G401 (cell line): ENCODE results near the gene MB21D2. TPM values are rescaled to one million over a fixed set of nuclear protein-coding genes. Genes with fewer than 3 reads are reported as not detected.
"Not testable (repeated sequence)": the region's sequence is repeated elsewhere in the genome, so short reads cannot be mapped to it uniquely, and the experiment has no call there.

Experiments
- DNase-seq: peaks from one replicate; pipeline ENCODE4 v3.0.0-alpha.2; 2015; ENCODE audit warnings: low spot score
- in situ Hi-C: cut with HindIII; loops from 2 replicates; pipeline ENCODE4 v1.10.0; 2016; ENCODE audit warnings: low sequenced_read_pairs, mixed read lengths
- total RNA-seq: library from RNA; depleted of rRNA; stranded (reverse); fragments of >200 nt; shearing (Covaris generic); gene quantifications from 2 replicates; pipeline ENCODE4 v1.2.3, GENCODE V29; 2014

Gene MB21D2
- total RNA-seq, 1 experiment from 2014 or later, result 0.71 TPM

DNA sequence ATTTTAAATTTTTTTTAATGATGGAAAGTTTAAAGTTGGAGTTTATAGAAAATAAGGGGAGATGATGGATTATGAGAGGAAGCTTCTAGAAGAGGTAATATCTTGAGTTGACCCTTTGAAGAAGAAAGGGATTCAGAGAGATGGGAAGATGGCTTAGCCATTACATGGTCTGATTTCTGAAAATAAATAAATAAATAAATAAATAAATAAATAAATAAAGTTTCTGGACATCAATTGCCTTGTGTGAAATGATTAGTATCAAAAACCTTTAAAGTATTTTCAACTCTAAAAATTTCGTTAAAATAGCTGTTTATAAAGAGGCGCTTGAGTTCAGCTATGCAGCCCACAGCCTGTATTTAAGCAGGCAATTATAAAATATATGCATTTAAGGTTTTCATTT lies 93.3 kb downstream of the MB21D2 start:
- in situ Hi-C loops, result no loop called here
- no peak for DNase-seq

DNA sequence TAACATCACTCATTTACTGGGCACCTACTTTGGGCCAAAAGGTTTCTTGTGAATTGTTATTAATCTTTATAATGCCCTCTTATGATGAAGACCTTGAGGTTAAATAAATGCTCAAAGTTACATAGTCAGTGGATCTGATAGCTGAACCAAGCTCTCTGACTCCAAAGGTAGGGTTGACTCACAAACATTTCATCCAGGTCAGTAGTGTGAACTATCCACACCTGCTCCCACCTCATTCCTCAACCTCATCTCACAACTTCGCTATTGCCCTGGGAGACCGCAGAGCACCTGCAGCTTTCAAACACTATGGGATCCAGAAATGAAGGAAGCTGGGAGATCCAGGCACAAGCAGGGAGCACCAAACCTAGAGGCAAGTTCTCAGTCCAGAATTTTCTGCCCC lies 96.5 kb downstream of the MB21D2 start:
- in situ Hi-C loops, result no loop called here
- DNase-seq, result no peak

DNA sequence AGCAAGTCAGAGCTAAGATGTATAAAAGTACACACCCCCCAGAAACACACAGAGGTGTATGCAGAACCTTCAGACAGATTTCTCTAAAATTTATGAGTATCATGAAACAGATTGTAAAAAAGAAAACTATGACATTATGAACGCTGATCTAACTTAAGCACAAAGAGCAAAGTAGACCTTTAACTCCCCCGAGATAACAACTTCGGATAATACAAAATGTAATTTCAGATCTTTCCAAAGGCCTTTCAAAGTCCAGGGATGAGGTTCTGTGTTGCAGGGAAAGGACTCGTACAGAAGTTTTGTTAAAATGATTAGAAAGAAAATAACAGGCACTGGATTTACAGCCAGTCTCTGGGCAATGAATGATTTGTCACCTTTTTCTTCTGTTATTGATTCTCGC lies 97.5 kb downstream of the MB21D2 start:
- DNase-seq, result no peak
- in situ Hi-C loops, result no loop called here

DNA sequence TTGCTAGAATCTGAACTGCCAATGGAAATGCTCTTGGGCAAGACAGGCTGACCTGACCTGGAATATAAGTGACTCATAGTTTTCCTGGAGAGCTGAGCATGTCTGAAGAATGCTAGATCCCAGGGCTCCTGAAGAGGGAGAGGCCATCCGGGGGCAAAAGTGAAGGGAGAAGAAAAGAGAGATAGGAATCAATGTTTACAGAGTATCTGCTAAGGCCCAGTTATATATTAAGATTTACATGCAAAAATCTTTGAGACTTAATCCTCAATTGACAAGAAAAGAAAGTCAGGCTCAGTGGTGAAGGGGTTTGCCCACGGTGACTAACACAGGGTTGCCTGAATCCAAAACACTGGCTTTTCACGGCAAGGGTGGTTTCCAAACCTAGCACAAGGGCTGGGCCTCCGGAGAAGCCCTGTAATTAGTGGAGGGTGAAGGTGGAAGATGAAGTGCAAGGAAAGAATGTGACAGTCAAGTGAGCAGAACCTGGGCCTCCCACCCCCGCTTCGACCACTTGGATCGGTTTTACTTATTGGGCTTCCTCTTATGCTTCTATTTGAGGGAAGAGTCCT lies 98.6 kb downstream of the MB21D2 start:
- in situ Hi-C loops, result no loop called here
- no peak for DNase-seq

DNA sequence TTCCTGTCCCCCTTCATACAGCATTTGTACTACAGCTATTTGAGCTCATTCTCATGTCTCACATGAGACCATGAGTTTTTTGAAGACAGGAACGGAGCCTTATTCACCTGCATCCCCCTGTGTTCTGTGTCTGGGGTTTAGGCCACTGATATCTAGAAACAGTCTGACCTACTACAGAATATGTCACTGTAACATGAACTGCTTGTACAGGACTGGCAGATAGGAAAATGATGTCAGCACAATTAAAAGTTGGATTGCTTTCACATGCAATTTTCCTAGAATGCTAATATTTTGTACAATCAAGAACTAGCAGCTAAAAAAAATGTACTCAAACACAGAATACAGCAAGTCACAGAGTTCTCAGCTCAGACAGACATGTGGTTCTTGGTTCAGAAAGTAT lies 99.5 kb downstream of the MB21D2 start:
- no peak for DNase-seq
- in situ Hi-C loops, result no loop called here

DNA sequence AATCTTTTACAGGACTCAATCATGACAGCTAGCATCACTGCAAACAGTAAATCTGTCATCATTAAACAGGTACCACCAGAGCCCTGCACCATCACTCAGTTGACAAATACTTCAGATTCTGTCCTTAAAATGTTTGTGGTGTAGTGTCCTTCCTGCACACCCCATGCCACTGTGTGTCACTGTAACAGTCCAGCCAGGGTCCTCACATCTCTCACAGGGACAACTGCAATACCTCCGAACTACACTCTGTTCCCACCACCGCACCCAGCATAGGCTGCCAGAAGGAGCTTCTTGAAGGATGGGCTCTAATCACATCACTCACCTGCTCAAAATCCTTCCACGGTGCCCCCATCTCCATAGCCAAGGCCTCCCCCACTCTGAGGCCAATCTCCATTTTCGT lies 100.2 kb downstream of the MB21D2 start:
- in situ Hi-C loops, result no loop called here
- DNase-seq, result no peak

DNA sequence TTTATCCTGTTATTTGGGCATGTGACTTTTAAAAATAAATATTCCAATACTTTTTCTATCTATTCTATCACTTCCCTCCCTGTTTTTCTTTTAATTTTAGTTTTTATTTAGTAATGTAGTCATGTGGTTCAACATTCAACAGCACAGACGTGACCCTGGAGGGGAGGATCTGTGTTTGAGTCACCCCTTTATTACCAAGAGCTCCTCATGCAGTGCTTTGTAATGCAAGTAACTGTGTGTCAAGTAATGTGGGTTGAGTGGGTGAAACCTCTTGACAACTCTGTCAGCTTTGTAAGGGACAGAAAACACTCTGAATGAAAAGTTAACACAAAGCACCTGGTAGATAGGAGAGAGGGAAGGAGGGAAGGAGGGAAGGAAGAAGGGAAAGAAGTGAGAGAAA lies 100.6 kb downstream of the MB21D2 start:
- in situ Hi-C loops, result no loop called here

DNA sequence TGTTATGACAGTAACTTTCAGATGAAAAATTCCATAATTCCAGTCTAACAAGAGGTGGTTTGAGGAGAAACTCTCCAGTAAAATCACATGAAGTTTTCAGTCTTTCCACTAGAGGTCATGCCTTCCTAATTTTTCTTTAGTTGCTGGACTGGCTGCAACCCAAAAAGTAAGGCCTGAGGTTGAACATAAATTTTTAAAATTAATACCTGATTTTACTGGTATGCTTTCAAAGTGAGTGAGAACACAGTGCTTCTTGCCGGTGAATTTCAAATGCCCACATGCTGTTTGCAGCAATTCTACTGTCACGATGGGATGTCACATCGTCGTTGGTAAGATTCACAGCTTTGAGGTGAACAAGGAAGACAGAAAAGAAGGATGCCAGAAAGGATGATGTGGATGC lies 101.3 kb downstream of the MB21D2 start:
- peak; percentile 72 for DNase-seq
- in situ Hi-C loops, result no loop called here

More for the DNA sequence above, 100.6 kb downstream of the MB21D2 start:
- no peak for DNase-seq

DNA sequence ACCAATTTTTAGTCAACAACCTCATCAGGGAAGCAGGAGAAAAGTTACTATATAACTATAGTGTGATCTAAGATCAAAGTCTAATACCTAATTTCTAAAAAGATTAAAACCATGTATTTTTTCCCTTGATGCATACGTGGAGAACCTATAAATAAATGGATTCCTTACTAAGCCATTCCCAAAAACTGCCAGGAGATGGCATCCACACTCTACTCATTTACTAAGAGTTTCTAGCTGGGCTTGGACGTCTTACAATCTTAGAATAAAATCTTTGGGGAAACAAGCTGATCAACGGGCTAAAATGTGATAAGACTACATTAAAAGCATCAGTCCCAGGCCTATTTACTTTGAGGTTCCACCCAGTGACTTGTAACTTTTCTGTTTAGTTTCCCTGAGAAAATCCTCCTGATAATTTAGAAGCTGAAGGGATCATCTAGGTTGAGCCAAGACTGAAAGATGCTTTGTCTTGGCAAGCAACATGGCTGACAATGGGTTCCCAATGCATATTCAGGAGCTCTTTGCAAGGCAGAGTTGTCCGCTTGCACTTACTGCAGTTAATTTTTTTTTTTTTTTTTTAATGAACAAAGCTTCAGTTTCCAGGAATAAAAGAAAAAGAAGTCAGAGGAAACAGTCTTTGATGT lies 104.8 kb downstream of the MB21D2 start:
- in situ Hi-C loops, result no loop called here
- peak; percentile 77 for DNase-seq

DNA sequence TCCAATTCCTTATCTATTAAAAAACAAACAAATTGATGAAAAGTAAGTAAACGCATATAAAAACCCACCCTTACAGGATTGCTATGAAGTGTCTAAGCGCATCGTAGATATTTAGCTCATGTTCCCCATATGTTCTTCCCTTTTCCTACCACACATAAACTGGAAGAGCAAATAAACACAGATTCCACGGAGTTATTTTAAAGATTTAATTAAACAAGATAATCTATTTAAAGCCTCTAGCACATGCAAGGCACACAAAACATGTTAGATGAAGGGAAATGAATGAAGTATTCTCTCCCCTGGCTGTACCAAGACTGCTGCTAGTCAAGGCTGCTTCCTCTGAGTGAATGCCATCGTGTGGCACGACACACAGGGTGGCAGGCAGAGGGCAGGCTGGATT lies 111.9 kb downstream of the MB21D2 start:
- in situ Hi-C loops, result no loop called here
- no peak for DNase-seq

DNA sequence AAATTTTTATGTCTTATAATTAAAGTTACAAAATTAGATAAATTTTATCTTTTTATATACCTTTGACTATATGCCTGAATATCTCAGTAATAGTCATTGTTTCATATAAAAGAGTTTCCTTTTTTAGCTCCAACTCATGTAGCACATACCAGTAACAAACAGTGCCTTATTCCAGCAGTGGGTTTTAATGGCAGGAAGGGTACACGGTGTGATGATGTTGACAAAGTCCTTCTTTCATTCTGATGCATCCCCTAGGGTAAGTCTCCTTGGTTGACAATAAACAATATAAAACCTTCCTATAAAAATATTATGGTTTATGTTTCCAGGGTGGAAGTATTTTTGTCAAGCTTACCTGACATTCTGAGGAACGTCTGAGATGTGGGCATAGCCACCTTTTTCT lies 113.2 kb downstream of the MB21D2 start:
- in situ Hi-C loops, result no loop called here
- no peak for DNase-seq

DNA sequence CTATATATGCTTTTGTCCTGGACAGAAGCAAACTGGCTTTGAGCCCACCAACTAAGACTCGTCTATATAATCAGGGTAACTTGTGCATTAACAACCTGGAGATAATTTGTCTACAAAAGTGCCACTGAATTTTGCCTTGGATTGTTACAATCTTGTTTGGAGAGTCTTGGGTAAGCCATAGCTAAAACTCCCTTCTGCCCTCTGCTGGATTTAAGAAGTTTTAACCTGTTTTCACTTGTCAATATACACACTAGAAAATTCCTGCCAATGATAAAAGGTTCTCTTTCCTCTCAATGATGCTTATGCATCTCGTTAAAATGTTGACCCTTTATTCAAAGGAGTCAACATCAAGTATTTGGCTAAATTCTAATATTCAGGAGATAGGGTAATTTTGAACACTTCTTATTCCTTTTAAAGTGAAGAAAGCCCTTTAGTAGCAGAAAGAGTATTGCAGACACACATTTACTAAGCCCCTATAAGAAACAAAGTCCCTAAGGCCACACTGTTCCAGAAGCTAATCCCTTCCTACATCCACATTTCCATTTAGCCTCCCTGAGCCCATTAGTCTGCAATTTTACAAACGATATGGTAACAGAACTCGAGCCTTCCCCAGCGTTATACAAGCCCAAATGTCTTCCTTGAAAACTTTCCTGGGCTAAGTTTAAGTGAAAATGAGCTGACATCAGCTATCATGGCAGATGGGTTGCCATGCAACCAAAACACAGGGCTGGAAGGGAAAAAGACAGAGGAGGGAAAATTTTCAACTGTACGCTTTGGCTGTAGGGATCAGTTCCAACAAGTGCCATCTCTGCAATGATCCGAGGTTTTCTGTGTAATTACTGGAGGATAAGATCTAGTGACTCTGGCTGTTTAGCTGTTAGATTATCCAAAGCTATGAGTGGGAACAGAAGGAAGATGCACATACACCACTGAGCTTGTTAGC lies 114.4 kb downstream of the MB21D2 start:
- in situ Hi-C loops, result no loop called here
- peak; percentile 71 for DNase-seq

DNA sequence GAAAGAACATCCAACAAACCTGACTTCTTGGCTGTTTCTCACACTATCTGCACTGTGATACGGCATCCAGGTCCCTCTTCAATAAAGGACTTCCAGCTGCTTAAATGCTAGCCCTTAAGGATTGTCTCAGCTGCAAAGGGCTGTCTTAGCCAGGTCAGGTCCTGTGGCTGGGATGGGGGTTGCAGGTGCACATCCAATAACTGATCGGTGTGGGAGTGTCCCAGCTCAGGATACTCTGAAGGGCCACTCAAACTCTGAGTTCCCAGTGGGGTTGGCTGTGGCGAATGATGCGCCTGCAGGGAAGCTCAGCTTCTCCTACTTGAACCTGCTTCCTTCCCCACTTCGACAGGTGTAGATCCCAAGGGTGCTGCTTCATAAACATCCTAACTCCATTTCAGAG lies 115.7 kb downstream of the MB21D2 start:
- no peak for DNase-seq
- in situ Hi-C loops, result no loop called here

DNA sequence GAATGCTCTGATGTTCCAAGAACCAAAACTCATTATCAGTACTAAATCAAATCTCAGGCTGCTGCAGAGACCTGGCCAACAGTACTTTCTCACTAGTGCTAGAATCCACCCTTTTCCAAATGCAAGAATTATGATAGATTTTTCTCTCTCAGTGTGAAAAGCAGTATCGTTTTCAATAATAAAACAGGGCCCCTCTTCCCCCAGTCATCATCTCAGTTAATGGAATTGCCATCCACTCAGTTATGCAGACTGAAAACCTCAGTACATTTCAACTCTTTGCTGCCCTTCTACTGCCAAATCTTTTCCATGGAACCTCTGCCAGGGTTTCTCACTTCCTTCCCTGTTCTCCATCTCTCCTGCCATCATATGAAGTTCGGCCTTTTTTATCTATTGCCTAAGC lies 117.9 kb downstream of the MB21D2 start:
- DNase-seq, result no peak
- in situ Hi-C loops, result loop anchor here (25.0 kb wide), 1 partner anchor 237 kb away; no protein-coding TSS in a partner anchor

DNA sequence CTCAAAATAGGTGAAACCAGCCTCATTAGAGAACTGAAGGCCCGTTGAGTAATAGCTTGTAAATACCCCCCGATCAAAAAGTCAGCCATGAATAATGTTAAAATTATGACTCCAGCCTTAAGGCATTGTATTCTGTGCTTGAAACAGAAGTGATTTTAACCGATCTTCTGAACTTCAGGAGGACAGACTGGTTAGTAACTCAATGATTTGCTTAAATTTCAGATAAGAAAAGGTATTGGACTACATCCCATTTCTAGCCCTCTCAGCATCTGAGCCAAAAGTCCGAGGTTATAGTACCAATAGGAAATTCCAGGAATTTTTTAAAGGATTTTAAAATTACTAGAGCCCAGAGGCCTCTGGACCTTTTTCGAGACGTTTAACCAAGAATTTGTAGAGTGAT lies 122.6 kb downstream of the MB21D2 start:
- in situ Hi-C loops, result loop anchor here (25.0 kb wide), 1 partner anchor 233 kb away; no protein-coding TSS in a partner anchor
- DNase-seq, result no peak

DNA sequence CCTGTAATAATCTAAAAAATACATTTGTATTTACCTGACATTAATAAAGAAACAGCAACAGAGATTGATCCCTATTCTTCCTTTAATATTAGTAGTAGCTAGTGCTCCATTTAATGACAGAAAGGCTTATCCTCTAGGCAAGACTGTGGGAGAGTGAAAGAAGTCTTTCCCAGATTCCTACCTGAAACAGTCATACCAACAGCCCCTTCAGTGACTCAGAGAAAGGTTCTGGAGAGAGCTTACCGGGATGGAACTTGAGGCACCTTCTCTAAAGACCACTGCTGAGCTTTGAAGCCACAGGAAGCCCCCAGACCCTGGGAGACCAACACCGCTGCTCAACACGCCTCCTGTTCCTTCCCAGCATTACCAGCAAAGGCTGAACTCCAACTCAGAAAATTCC lies 123.4 kb downstream of the MB21D2 start:
- in situ Hi-C loops, result loop anchor here (25.0 kb wide), 1 partner anchor 232 kb away; no protein-coding TSS in a partner anchor
- no peak for DNase-seq

DNA sequence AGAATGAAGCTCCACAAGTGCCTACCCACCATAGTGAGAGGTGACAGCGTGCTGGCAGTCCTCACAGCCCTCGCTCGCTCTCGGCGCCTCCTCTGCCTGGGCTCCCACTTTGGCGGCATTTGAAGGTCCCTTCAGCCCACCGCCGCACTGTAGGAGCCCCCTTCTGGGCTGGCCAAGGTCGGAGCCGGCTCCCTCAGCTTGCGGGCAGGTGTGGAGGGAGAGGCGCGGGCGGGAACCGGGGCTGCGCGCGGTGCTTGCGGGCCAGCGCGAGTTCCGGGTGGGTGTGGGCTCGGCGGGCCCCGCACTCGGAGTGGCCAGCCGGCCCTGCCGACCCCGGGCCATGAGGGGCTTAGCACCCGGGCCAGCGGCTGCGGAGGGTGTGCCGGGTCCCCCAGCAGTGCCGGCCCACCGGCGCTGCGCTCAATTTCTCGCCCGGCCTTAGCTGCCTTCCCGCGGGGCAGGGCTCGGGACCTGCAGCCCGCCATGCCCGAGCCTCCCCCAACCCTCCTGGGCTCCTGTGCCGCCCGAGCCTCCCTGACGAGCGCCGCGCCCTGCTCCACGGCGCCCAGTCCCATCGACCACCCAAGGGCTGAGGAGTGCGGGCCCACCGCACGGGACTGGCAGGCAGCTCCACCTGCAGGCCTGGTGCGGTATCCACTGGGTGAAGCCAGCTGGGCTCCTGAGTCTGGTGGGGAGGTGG lies 128.7 kb downstream of the MB21D2 start:
- in situ Hi-C loops, result loop anchor here (25.0 kb wide), 1 partner anchor 227 kb away; no protein-coding TSS in a partner anchor

DNA sequence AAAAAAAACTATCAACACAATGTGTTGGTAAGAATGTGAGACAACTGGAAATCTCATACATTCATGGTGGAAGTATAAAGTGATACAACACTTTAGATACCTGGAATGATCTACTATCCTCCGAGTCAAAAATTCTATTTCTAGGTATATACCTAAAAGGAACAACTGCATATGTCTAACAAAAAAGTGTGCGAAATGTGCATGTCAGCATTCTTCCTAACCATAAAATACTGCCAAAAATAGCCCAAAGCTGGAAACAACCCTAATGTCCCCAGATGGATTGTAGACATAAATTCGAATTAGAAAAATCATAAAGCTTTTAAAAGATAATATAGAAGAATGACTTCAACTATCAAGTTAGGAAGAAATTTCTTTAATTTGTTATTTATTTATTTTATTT lies 139.1 kb downstream of the MB21D2 start:
- DNase-seq, result no peak
- in situ Hi-C loops, result loop anchor here (25.0 kb wide), 1 partner anchor 216 kb away; no protein-coding TSS in a partner anchor

More for the DNA sequence above, 128.7 kb downstream of the MB21D2 start:
- DNase-seq, result not testable (repeated sequence)

DNA sequence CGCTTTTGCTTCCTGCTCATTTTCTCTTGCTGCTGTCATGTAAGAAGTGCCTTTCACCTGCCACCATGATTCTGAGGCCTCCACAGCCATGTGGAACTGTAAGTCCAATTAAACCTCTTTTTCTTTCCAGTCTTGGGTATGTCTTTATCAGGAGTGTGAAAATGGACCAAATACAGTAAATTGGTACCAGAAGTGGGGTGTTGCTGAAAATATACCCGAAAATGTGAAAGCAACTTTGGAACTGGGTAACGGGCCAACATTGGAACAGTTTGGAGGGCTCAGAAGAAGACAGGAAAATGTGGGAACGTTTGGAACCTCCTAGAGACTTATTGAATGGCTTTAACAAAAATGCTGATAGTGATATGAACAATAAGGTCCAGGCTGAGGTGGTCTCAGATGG lies 143.3 kb downstream of the MB21D2 start:
- DNase-seq, in situ Hi-C loops: not testable (repeated sequence)
